ENCODE data around the gene PIEZO1. TPM values are rescaled to one million over a fixed set of nuclear protein-coding genes. Genes with fewer than 3 reads are reported as not detected.
A peak's percentile ranks its signal among the peaks of the same experiment; 100 is the strongest.

The PIEZO1 gene
- total RNA-seq, 1 donor from 2014 or later, result 5.5 TPM

DNA sequence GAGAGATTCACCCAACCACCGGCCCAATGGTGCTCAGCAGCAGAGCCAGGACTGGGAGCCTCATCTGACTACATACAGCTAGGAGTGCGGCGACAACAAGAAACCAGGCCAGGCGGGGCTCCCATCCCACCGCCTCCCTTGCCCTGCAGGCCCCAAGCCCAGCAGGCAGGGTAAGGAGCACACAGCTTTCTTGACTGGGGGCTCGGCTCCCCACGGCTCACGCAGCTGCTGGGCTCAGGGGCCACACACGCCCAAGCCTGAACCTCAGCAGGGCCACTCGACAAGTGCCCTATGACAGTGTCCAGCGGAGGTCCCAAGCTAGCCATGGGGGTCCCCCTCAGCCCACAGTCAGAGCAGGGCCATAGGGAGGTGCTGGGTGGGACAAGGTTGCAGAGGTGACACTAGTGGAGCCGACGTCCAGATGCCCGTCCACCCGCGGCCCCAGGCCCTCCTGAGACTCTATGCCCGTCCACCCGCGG lies 13.7 kb downstream of the PIEZO1 start:
- H3K4me3 Mint-ChIP-seq, result no peak overlapping the region
- Histone ChIP-seq H3K4me1 (peaks cover 56% of the 10 kb centered on the region), H3K36me3 (no peaks in the 10 kb centered on the region), H3K4me2 (peak overlapping the region; percentile 47), H3K4me3 (no peak overlapping the region), H3K9me3 (ENCODE audit: low read depth) (no peaks in the 10 kb centered on the region), H2AFZ (replicated peaks) (no peak overlapping the region), H3K79me2 (ENCODE audit: low read depth) (no peaks in the 10 kb centered on the region), H4K20me1 (ENCODE audit: low read depth) (peaks cover 6% of the 10 kb centered on the region), H3F3A (ENCODE audit: low read depth) (peaks cover 32% of the 10 kb centered on the region), H3K27me3 (no peaks in the 10 kb centered on the region), H3K9ac (no peak overlapping the region), H3K27ac (no peak overlapping the region)
- peaks cover 32% of the 10 kb centered on the region for H3K4me1 Mint-ChIP-seq
- no peak for DNase-seq (ENCODE audit: low spot score)
- no peaks in the 10 kb centered on the region for H3K36me3 Mint-ChIP-seq
- no peaks in the 10 kb centered on the region for H3K9me3 Mint-ChIP-seq
- peaks cover 5% of the 10 kb centered on the region for H3K27me3 Mint-ChIP-seq (ENCODE audit: insufficient read depth, low read depth)
- no peak for TF ChIP-seq EZH2 (IDR thresholded peaks at IDR 0.05)
- TF ChIP-seq, protein P1, sequence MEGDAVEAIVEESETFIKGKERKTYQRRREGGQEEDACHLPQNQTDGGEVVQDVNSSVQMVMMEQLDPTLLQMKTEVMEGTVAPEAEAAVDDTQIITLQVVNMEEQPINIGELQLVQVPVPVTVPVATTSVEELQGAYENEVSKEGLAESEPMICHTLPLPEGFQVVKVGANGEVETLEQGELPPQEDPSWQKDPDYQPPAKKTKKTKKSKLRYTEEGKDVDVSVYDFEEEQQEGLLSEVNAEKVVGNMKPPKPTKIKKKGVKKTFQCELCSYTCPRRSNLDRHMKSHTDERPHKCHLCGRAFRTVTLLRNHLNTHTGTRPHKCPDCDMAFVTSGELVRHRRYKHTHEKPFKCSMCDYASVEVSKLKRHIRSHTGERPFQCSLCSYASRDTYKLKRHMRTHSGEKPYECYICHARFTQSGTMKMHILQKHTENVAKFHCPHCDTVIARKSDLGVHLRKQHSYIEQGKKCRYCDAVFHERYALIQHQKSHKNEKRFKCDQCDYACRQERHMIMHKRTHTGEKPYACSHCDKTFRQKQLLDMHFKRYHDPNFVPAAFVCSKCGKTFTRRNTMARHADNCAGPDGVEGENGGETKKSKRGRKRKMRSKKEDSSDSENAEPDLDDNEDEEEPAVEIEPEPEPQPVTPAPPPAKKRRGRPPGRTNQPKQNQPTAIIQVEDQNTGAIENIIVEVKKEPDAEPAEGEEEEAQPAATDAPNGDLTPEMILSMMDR (IDR thresholded peaks at IDR 0.05), result no peak
- H3K27ac Mint-ChIP-seq, result no peak overlapping the region

GRCh38 chr16:88770461-88771293 lies 14.3 kb downstream of the PIEZO1 start:
- H2AFZ ChIP-seq (replicated peaks), result no peak overlapping the region
- H3F3A ChIP-seq (ENCODE audit: low read depth), result peaks cover 32% of the 10 kb centered on the region
- peaks cover 32% of the 10 kb centered on the region for H3K4me1 Mint-ChIP-seq
- DNase-seq (ENCODE audit: low spot score), result peak; percentile 93
- H3K36me3 ChIP-seq, result no peaks in the 10 kb centered on the region
- no peak for TF ChIP-seq EZH2phosphoT487 (IDR thresholded peaks at IDR 0.05)
- TF ChIP-seq EZH2 (IDR thresholded peaks at IDR 0.05), result no peak
- TF ChIP-seq, protein P1 (IDR thresholded peaks at IDR 0.05), result no peak
- H3K27ac ChIP-seq, result no peak overlapping the region
- no peak overlapping the region for H3K4me3 ChIP-seq
- no peaks in the 10 kb centered on the region for H3K36me3 Mint-ChIP-seq
- peaks cover 53% of the 10 kb centered on the region for H3K4me1 ChIP-seq
- H3K27me3 ChIP-seq, result no peaks in the 10 kb centered on the region
- H3K4me3 Mint-ChIP-seq, result no peak overlapping the region
- H3K9me3 ChIP-seq (ENCODE audit: low read depth), result no peaks in the 10 kb centered on the region
- no peak overlapping the region for H3K9ac ChIP-seq
- peaks cover 6% of the 10 kb centered on the region for H4K20me1 ChIP-seq (ENCODE audit: low read depth)
- peak overlapping the region; percentile 47 for H3K4me2 ChIP-seq
- H3K9me3 Mint-ChIP-seq, result no peaks in the 10 kb centered on the region
- no peak overlapping the region for H3K27ac Mint-ChIP-seq
- no peaks in the 10 kb centered on the region for H3K79me2 ChIP-seq (ENCODE audit: low read depth)
- peaks cover 5% of the 10 kb centered on the region for H3K27me3 Mint-ChIP-seq (ENCODE audit: insufficient read depth, low read depth)

GRCh38 chr16:88769617-88770460 lies 15.2 kb downstream of the PIEZO1 start:
- DNase-seq (ENCODE audit: low spot score), result peak; percentile 92
- Histone ChIP-seq H2AFZ (replicated peaks) (no peak overlapping the region), H3K27ac (no peak overlapping the region), H3F3A (ENCODE audit: low read depth) (peaks cover 31% of the 10 kb centered on the region), H4K20me1 (ENCODE audit: low read depth) (peaks cover 6% of the 10 kb centered on the region), H3K4me3 (no peak overlapping the region), H3K9ac (no peak overlapping the region), H3K9me3 (ENCODE audit: low read depth) (no peaks in the 10 kb centered on the region), H3K4me1 (peaks cover 53% of the 10 kb centered on the region), H3K79me2 (ENCODE audit: low read depth) (no peaks in the 10 kb centered on the region), H3K4me2 (peak overlapping the region; percentile 47), H3K36me3 (no peaks in the 10 kb centered on the region), H3K27me3 (no peaks in the 10 kb centered on the region)
- peaks cover 2% of the 10 kb centered on the region for H3K27me3 Mint-ChIP-seq (ENCODE audit: insufficient read depth, low read depth)
- H3K4me1 Mint-ChIP-seq, result peaks cover 32% of the 10 kb centered on the region
- H3K4me3 Mint-ChIP-seq, result no peak overlapping the region
- no peak for TF ChIP-seq EZH2phosphoT487 (IDR thresholded peaks at IDR 0.05)
- TF ChIP-seq, protein P1 (IDR thresholded peaks at IDR 0.05), result no peak
- peak overlapping the region; percentile 53 for H3K27ac Mint-ChIP-seq
- no peaks in the 10 kb centered on the region for H3K36me3 Mint-ChIP-seq
- no peaks in the 10 kb centered on the region for H3K9me3 Mint-ChIP-seq
